GM19351 (cell line): Measurements from ENCODE around the gene GPR142.
"Not testable (repeated sequence)": the region's sequence is repeated elsewhere in the genome, so short reads cannot be mapped to it uniquely, and the experiment has no call there.

Experiments
- ATAC-seq: cut with Tn5 transposase; IDR thresholded peaks from one replicate; pipeline ENCODE4 v1.9.1; 2021; ENCODE audit warnings: mild to moderate bottlenecking, moderate library complexity; ENCODE audit not compliant: unreplicated experiment

GPR142 gene

GRCh38 chr17:74390680-74391653 lies 23.7 kb downstream of the GPR142 start:
- ATAC-seq: no peak

DNA sequence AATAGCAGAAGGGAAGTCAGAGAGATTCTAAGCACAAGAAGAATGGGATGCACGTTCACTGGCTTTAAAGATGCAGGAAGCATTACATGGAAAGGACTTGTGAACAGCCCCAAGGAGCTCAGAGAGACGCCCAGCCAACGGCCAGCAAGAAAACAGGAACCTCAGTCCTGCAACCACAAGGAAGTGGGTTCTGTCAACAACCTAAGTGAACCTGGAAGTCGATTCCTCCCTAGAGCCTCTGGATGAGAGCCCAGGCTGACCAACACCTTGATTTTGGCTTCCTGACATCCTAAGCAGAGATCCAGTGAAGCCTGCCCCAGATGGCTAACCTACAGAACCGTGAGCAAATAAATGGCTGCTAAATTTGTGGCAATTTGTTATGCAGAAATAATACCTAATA lies 24.5 kb downstream of the GPR142 start:
- no peak for ATAC-seq

DNA sequence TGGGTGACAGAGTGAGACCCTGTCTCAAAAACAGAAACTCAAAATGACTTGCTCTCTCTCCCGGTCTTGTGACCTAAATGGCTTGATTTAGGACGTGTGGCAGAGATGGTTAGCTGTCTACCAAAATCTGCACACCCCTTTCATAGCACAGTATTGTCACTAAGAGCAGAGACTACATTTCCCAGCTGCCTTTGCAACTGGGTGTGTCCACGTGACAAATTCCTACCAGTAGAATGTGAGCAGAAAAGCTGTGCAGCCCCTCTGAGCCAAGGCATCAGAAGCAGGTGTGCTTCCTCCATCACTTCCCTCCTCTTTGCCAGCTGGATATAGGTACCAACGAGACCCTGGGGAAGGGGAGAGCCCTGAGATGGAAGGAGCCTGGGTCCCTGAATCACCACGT lies 25.5 kb downstream of the GPR142 start:
- ATAC-seq: no peak

- ATAC-seq: no peak
These were observed 26.1 kb downstream of the GPR142 start for GRCh38 chr17:74393346-74393942.

- ATAC-seq: no peak
These were observed 27.1 kb downstream of the GPR142 start for GRCh38 chr17:74394275-74394950.

DNA sequence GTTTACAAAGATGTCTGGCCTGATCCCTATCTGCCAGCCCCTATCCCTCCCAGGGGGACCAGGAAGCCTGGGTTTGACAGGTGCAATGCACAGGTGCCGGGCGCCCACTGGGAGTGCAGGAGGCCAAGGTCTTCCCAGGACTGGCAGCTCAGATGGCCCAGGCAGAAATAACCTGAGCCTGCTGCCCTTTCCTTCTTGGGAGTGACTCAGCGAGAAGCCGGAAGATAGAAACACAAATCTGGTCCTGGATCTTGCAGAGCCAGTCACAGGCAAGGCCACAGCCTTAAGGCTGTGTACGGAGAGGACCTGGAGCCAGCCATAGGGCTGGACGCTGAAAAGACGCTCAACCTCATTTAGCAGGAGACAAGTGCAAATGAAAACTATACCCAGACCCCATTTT lies 27.7 kb downstream of the GPR142 start:
- no peak for ATAC-seq

- no peak for ATAC-seq
These were observed 29.3 kb downstream of the GPR142 start for GRCh38 chr17:74396567-74396966.

DNA sequence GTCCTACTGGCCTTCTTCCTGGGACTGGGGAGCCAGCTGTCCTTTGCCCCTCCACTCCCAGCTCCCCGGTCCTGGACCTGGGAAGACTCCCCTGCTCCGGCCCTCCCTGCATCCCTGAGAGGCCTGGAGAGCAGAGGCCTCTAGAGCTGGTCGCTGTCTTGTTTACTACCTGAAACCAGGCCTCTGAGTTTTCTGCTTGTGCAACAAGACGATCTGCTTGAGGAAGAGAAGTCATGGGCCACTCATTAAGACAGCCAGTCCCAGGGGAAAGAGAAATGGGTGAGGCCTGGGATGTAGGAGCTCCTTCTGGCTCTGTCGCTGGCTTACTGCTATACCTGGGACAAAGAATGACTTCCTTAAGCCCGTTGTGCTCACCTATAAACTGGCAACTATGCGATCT lies 34.7 kb downstream of the GPR142 start:
- no peak for ATAC-seq

GRCh38 chr17:74403512-74404137 lies 36.3 kb downstream of the GPR142 start:
- ATAC-seq: no peak

- no peak for ATAC-seq
These were observed 36.9 kb downstream of the GPR142 start for GRCh38 chr17:74404218-74404617.

DNA sequence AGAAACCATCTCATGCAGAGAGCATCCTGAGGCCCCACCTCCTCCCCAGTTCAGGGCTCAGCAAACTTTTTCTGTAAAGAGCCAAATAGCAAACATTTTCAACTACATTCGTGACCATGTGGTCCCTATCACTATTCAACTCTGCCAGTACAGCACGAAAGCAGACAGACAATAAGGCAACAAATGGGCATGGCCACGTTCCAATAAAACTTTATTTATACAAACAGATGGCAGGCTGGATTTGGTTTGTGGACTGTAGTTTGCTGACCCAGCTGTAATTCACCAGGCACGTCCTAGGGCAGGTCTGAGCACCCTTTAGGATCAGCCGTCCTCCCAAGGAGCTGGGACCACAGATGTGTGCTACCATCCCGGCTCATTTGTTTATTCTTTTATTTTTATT lies 37.5 kb downstream of the GPR142 start:
- no peak for ATAC-seq

DNA sequence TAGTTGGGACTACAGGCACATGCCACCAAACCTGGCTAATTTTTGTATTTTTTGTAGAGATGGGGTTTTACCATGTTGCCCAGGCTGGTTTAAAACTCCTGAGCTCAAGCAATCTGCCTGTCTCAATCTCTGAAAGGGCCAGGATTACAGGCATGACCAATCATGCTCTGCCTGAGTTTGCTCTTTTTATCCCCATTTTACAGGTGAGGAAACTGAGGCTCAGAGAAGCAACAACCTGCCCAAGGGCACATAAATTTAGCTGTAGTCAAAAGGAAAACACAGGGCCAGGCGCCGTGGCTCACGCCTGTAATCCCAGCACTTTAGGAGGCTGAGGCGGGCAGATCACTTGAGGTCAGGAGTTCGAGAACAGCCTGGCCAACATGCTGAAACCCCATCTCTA lies 38.0 kb downstream of the GPR142 start:
- ATAC-seq: not testable (repeated sequence)

DNA sequence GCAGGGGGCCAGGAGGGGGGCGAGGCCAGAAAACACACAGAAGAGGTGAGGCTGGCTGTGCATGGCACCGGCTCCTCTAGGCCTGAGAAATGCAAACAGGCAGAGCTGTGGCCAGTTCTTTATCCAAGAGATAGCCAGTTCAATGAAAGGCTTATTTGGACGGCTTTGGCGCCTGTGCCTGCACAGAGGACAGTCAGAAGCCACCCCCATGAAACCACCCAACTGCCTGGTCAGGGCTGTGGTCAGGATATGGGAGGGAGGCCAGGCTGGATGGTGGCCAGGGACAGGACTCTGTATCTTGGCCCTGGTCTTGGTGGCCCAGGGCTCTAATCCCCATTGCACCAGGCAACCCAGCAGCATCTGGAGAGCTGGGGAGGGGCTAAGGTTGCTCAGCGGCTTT lies 40.1 kb downstream of the GPR142 start:
- ATAC-seq: no peak

- ATAC-seq: no peak
These were observed 41.0 kb downstream of the GPR142 start for GRCh38 chr17:74408262-74408661.

DNA sequence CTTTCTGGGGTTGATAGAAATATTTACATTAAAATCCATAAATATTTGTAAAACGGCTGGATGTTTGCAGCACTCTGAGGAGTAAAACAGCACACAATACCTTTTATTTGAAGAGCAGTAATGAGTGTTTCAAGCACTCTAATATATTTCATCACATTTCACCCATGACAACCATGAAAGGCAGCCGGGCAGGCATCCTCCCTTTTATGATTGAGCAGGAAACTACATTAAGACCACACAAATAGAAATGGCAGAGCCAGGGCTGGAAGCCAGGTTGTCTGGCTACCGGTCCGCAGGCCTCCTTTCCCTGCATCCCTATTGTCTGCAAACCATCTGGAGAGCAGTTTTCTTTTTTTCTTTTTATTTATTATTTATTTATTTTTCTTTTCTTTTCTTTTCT lies 41.5 kb downstream of the GPR142 start:
- ATAC-seq: no peak

- ATAC-seq: no peak
These were observed 42.7 kb downstream of the GPR142 start for GRCh38 chr17:74410001-74410443.

DNA sequence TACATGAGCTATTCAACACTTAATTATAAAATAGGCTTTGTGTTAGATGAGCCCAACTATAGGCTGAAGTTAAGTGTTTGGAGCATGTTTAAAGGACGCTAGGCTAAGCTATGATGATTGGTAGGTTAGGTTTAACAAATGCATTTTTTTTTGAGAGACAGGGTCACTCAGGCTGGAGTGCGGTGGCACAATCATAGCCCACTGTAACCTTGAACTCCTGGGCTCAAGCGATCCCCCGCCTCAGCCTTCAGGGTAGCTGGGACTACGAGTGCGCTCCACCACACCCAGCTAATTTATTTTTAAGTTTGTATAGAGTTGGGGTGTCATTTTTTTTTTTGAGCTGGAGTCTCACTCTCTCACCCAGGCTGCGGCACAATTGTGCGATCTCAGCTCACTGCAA lies 45.3 kb downstream of the GPR142 start:
- no peak for ATAC-seq

DNA sequence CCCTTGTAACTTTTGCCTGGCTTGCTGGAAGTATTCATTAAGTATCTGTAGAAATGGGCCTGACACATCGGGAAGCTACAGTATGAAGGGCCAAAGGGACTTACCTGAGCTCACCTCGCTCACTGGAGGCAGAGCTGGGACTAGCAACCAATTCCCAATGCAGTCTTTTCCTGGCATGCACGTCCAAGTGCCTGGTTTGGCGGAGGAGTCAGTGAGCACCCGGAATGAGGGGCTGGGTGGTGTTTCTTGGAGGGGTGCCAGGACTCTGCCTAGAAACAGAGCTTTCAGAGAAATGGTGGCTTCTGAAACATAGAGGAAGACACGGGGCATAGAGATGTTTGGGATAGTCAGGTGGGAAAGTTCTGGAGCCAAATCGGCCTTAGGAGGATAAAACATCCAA lies 46.2 kb downstream of the GPR142 start:
- ATAC-seq: no peak

- ATAC-seq: no peak
These were observed 47.2 kb downstream of the GPR142 start for GRCh38 chr17:74414510-74414909.

GRCh38 chr17:74415608-74416396 lies 48.5 kb downstream of the GPR142 start:
- ATAC-seq: no peak
